Left ventricle myocardium inferior (tissue), 1 donor: ENCODE data around the gene PSTPIP2. TPM values are rescaled to one million over a fixed set of nuclear protein-coding genes. Genes with fewer than 3 reads are reported as not detected.
A peak's percentile ranks its signal among the peaks of the same experiment; 100 is the strongest.

Source experiments
- DNase-seq: peaks from one replicate; pipeline ENCODE4 v3.0.0-alpha.2; 2020
- H3K27ac ChIP-seq: fragments of 200-600 bp; replicated peaks from 2 replicates; pipeline ENCODE4 v1.8.0; 2021
- H3K27me3 ChIP-seq: fragments of 200-600 bp; 2 replicates; pipeline ENCODE4 v1.8.0; 2021; ENCODE audit warnings: low read depth
- H3K36me3 ChIP-seq: fragments of 200-600 bp; 2 replicates; pipeline ENCODE4 v1.8.0; 2021
- H3K4me1 ChIP-seq: fragments of 200-600 bp; 2 replicates; pipeline ENCODE4 v1.8.0; 2021
- H3K4me3 ChIP-seq: fragments of 200-600 bp; 2 replicates; pipeline ENCODE4 v1.8.0; 2021; ENCODE audit warnings: mild to moderate bottlenecking, moderate library complexity
- H3K9me3 ChIP-seq: fragments of 200-600 bp; replicated peaks from 2 replicates; pipeline ENCODE4 v1.8.0; 2021
- intact Hi-C: fragments of 100-400 bp; cut with micrococcal nuclease; formaldehyde crosslinking; loops from one replicate; pipeline ENCODE4 v1.11.0; 2022
- long read RNA-seq: library from polyadenylated mRNA; unstranded; transcript quantifications from one replicate; pipeline ENCODE4 v2.0.0, GENCODE V29; 2021
- total RNA-seq: library from RNA; stranded (reverse); fragmentation: NEBNext Ultra II Directional; extraction: Animal tissue kit (Norgen Biotek cat#: 25700); gene quantifications from one replicate; pipeline ENCODE4 v1.2.1, GENCODE V29; 2021
- TF ChIP-seq, protein P1 (sequence below): fragments of 200-600 bp; IDR thresholded peaks from 2 replicates; pipeline ENCODE4 v1.8.0; 2021; ENCODE audit warnings: antibody characterized with exemption, mild to moderate bottlenecking, borderline replicate concordance
- donor health status: DM: no; HTN: yes; CAD: no; lungs with severe emphysema.

PSTPIP2 gene, protein sequence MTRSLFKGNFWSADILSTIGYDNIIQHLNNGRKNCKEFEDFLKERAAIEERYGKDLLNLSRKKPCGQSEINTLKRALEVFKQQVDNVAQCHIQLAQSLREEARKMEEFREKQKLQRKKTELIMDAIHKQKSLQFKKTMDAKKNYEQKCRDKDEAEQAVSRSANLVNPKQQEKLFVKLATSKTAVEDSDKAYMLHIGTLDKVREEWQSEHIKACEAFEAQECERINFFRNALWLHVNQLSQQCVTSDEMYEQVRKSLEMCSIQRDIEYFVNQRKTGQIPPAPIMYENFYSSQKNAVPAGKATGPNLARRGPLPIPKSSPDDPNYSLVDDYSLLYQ
- total RNA-seq = 1.8 TPM
- long read RNA-seq, partial matches to known transcripts = 0 of 1 reads
- long read RNA-seq, other reads (novel, unspliced or antisense) = 0 of 1 reads

DNA sequence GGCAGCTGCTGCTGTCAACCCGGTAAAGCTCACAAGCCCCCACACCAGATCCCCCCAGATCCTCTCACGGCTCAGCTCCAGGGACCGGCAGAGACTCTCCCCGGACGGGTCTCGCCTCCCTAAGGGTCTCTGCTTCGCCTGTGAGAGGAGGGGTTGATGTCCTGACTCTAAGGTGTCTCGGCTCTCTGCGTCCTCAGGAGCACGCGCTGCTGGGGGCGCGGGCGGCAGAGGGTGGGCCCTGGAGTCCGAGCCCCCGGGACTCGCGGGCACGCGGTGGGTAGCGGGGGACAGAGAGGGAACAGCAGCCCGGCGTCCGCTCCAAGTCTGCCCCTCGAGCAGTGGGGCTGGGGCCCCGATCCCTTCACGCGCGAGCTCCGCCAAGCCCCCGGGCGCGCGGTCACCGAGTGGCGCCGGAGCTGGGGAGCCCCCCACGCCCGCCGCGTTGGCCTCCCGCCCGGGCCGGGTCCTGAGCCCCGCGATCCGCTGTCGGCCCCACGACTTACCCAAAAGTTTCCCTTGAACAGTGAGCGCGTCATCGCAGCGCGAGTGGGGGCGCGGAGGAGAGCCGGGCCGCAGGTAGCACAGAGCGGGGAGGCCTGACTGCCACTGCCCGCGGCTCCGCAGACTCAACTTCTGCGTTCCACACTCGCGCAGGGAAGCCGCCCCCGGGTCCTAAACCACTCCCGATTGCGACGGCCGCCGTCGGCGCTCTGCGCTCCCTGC, at the start of gene PSTPIP2:
TSS of gene PSTPIP2 (minus strand) at position 608 of the 723 bp plus-strand sequence. CDS start at position 536, 72 bp downstream.
- no peak within 1 kb of the TSS for H3K27ac ChIP-seq
- H3K36me3 ChIP-seq = no peaks in the 10 kb centered on the region
- H3K27me3 ChIP-seq = no peaks in the 10 kb centered on the region
- peak within 1 kb of the TSS; percentile 76 for H3K4me3 ChIP-seq
- TF ChIP-seq, protein P1, sequence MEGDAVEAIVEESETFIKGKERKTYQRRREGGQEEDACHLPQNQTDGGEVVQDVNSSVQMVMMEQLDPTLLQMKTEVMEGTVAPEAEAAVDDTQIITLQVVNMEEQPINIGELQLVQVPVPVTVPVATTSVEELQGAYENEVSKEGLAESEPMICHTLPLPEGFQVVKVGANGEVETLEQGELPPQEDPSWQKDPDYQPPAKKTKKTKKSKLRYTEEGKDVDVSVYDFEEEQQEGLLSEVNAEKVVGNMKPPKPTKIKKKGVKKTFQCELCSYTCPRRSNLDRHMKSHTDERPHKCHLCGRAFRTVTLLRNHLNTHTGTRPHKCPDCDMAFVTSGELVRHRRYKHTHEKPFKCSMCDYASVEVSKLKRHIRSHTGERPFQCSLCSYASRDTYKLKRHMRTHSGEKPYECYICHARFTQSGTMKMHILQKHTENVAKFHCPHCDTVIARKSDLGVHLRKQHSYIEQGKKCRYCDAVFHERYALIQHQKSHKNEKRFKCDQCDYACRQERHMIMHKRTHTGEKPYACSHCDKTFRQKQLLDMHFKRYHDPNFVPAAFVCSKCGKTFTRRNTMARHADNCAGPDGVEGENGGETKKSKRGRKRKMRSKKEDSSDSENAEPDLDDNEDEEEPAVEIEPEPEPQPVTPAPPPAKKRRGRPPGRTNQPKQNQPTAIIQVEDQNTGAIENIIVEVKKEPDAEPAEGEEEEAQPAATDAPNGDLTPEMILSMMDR = no peak
- H3K4me1 ChIP-seq = peaks cover 32% of the 10 kb centered on the region
- DNase-seq = peak; percentile 71
- peaks cover 9% of the 10 kb centered on the region for H3K9me3 ChIP-seq
- intact Hi-C loops = no loop called here

DNA sequence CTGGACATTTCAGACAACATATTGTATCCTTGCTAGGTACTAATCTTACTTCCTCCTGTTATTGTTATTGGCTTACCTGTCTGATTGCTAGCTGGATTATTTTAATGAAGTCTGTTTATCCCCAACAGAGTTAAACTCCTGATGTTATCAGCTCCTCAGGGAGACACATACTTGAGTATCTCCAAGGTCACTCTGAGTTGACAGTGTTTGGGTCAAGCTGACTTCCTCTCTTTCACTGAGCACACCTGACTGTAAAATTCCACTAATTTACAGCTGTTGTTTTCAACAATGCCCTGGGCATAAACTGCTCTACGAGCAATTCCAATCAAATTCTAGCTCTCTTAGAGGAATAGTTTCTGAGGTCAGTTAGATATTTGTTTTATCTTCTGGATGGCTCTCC, 41.7 kb upstream of the PSTPIP2 start:
- Histone ChIP-seq H3K36me3 (peaks cover 31% of the 10 kb centered on the region), H3K27me3 (no peaks in the 10 kb centered on the region), H3K9me3 (no peaks in the 10 kb centered on the region), H3K4me1 (no peaks in the 10 kb centered on the region), H3K27ac (no peak overlapping the region), H3K4me3 (no peak overlapping the region)
- intact Hi-C loops = no loop called here
- no peak for DNase-seq
- TF ChIP-seq, protein P1 = no peak

DNA sequence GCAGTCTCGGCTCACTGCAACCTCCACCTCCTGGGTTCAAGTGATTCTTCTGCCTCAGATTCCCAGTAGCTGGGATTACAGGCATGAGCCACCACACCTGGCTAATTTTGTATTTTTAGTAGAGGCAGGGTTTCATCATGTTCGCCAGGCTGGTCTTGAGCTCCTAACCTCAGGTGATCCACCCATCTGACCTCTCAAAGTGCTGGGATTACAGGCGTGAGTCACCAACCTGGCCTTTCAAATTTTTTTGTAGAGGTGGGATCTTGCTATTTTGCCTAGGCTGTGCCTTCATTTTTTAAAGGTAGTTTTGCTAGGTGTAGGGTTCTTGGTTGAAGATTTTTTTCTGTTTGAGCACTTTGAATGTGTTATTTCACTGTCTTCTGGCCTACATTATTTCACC, 38.3 kb upstream of the PSTPIP2 start:
- Histone ChIP-seq H3K4me3 (no peak overlapping the region), H3K27ac (no peak overlapping the region), H3K36me3 (peaks cover 40% of the 10 kb centered on the region), H3K27me3 (no peaks in the 10 kb centered on the region), H3K4me1 (no peaks in the 10 kb centered on the region), H3K9me3 (no peaks in the 10 kb centered on the region)
- intact Hi-C loops = no loop called here
- TF ChIP-seq, protein P1 = no peak
- DNase-seq = no peak

DNA sequence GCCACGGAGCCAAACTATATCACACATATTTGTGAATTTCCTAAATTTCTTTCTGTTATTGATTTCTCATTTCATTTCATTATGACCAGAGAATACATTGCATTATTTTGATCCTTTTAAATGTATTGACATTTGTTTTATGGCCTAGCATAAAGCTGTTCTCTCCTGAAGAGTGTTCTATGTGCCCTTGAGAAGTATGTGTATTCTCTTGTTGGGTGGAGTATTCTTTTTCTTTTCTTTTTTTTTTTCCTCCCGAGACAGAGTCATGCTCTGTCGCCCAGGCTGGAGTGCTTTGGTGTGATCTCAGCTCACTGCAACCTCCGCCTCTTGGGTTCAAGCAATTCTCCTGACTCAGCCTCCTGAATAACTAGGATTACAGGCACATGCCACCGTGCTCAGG, 37.3 kb upstream of the PSTPIP2 start:
- TF ChIP-seq, protein P1 = no peak
- no peaks in the 10 kb centered on the region for H3K9me3 ChIP-seq
- H3K4me3 ChIP-seq = no peak overlapping the region
- intact Hi-C loops = no loop called here
- no peaks in the 10 kb centered on the region for H3K27me3 ChIP-seq
- H3K4me1 ChIP-seq = peaks cover 10% of the 10 kb centered on the region
- no peak overlapping the region for H3K27ac ChIP-seq
- peaks cover 32% of the 10 kb centered on the region for H3K36me3 ChIP-seq
- no peak for DNase-seq

DNA sequence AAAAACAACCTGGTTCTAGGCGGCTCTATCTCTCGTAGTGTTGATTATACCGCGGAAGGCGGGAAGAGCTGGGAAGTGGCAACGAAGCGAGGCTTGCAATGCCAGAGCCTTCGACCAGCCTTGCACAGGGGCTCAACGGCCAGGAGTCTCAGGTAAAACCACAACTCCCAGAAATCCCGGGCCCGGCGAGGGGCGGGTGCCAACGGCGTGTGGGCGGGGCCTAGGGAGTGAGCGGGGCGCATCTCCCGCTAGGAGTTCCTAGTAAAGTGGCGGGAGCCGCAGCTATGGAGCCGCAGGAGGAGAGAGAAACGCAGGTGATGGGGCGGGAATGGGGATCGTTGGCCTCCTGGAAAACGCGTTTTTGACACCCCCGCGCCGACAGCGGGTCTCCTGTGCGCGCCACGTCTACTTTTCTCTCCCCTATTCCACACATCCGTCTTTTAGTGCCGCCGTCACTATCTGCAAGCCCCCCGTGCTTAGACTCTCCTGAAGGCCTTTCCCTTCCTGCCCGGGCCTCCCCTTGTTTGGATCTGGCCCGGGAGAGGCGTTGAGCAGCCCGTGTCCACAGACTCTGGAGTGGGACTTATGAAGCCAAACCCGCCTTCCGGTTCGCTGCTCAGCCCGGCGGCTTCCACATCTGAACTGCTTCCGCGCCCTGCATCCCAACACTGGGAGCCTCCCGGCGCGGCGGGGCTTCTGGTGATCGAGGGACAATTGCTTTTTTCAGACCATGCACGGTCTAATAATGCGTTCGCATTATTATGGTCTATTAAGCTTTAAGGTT, 32.3 kb upstream of the PSTPIP2 start, which contains the start of gene HAUS1:
TSS of gene HAUS1 (plus strand) at position 258 of the 784 bp plus-strand sequence. CDS start at position 285, 27 bp downstream.
- peaks cover 23% of the 10 kb centered on the region for H3K36me3 ChIP-seq
- H3K4me3 ChIP-seq = peak within 1 kb of the TSS; percentile 90
- DNase-seq = peak; percentile 93
- peak within 1 kb of the TSS; percentile 91 for H3K27ac ChIP-seq
- H3K4me1 ChIP-seq = peaks cover 17% of the 10 kb centered on the region
- TF ChIP-seq, protein P1 = no peak
- H3K27me3 ChIP-seq = no peaks in the 10 kb centered on the region
- intact Hi-C loops = no loop called here
- H3K9me3 ChIP-seq = no peaks in the 10 kb centered on the region
